H9 (cell line): ENCODE measurements around the gene PPP1R18. TPM values are rescaled to one million over a fixed set of nuclear protein-coding genes. Genes with fewer than 3 reads are reported as not detected.
A peak's percentile ranks its signal among the peaks of the same experiment; 100 is the strongest.

Experiments
- DNase-seq: peaks from one replicate; pipeline ENCODE4 v3.0.0-alpha.2; 2017
- H2AFZ ChIP-seq: one replicate; pipeline ENCODE4 v1.6.1; 2013; ENCODE audit warnings: mild to moderate bottlenecking, low read length, control low read depth, moderate library complexity
- H2AK5ac ChIP-seq: 2 replicates; pipeline ENCODE4 v1.6.1; 2013; ENCODE audit warnings: low read length, control low read depth, mixed read lengths; ENCODE audit not compliant: insufficient read length
- H2BK120ac ChIP-seq: one replicate; pipeline ENCODE4 v1.6.1; 2013; ENCODE audit warnings: low read depth, mild to moderate bottlenecking, low read length, control low read depth, inconsistent platforms; ENCODE audit not compliant: poor library complexity, severe bottlenecking
- H2BK12ac ChIP-seq: 2 replicates; pipeline ENCODE4 v1.6.1; 2013; ENCODE audit warnings: low read length, control low read depth, mixed read lengths, low read depth; ENCODE audit not compliant: insufficient read length
- H2BK15ac ChIP-seq: 2 replicates; pipeline ENCODE4 v1.6.1; 2013; ENCODE audit warnings: low read depth, low read length, control low read depth
- H2BK20ac ChIP-seq: one replicate; pipeline ENCODE4 v1.6.1; 2013; ENCODE audit warnings: low read depth, mild to moderate bottlenecking, low read length, control low read depth, inconsistent platforms; ENCODE audit not compliant: poor library complexity, severe bottlenecking
- H2BK5ac ChIP-seq: 2 replicates; pipeline ENCODE4 v1.6.1; 2013; ENCODE audit warnings: low read length, control low read depth, mixed read lengths; ENCODE audit not compliant: insufficient read length
- H3K14ac ChIP-seq: 2 replicates; pipeline ENCODE4 v1.6.1; 2013; ENCODE audit warnings: low read length, control low read depth; ENCODE audit not compliant: insufficient read depth
- H3K18ac ChIP-seq: 2 replicates; pipeline ENCODE4 v1.6.1; 2013; ENCODE audit warnings: low read depth, mild to moderate bottlenecking, mixed read lengths, low read length, control low read depth; ENCODE audit not compliant: insufficient read length
- H3K23ac ChIP-seq: 2 replicates; pipeline ENCODE4 v1.6.1; 2013; ENCODE audit warnings: low read length, control low read depth, mixed read lengths, low read depth; ENCODE audit not compliant: insufficient read length
- H3K23me2 ChIP-seq: 2 replicates; pipeline ENCODE4 v1.6.1; 2013; ENCODE audit warnings: low read depth, mild to moderate bottlenecking, mixed read lengths, low read length, control low read depth; ENCODE audit not compliant: insufficient read length, poor library complexity, severe bottlenecking
- H3K27ac ChIP-seq: 2 replicates; pipeline ENCODE4 v1.5.1; 2013; ENCODE audit warnings: low read length, control low read depth, mixed read lengths, low read depth; ENCODE audit not compliant: insufficient read length
- H3K27me3 ChIP-seq: 2 replicates; pipeline ENCODE4 v1.6.1; 2013; ENCODE audit warnings: low read length, control low read depth, inconsistent platforms; ENCODE audit not compliant: insufficient read depth
- H3K4ac ChIP-seq: 2 replicates; pipeline ENCODE4 v1.6.1; 2013; ENCODE audit warnings: low read depth, mild to moderate bottlenecking, control low read depth, inconsistent platforms, low read length, moderate library complexity
- H3K4me1 ChIP-seq: 2 replicates; pipeline ENCODE4 v1.6.1; 2013; ENCODE audit warnings: low read length, control low read depth, inconsistent platforms; ENCODE audit not compliant: insufficient read depth
- H3K4me2 ChIP-seq: 2 replicates; pipeline ENCODE4 v1.6.1; 2013; ENCODE audit warnings: low read length, control low read depth, mixed read lengths; ENCODE audit not compliant: insufficient read length, insufficient read depth
- H3K56ac ChIP-seq: 2 replicates; pipeline ENCODE4 v1.6.1; 2013; ENCODE audit warnings: low read depth, mild to moderate bottlenecking, mixed read lengths, low read length, control low read depth; ENCODE audit not compliant: insufficient read length
- H3K79me1 ChIP-seq: 2 replicates; pipeline ENCODE4 v1.6.1; 2013; ENCODE audit warnings: low read depth, mild to moderate bottlenecking, moderate library complexity, low read length, control low read depth, inconsistent platforms; ENCODE audit not compliant: insufficient read depth, poor library complexity, severe bottlenecking
- H3K79me2 ChIP-seq: 2 replicates; pipeline ENCODE4 v1.6.1; 2013; ENCODE audit warnings: low read length, control low read depth, inconsistent platforms; ENCODE audit not compliant: insufficient read depth
- H3K9ac ChIP-seq: 2 replicates; pipeline ENCODE4 v1.6.1; 2013; ENCODE audit warnings: low read length, control low read depth, mixed read lengths; ENCODE audit not compliant: insufficient read length; ENCODE audit errors: extremely low read depth
- H3K9me3 ChIP-seq: one replicate; pipeline ENCODE4 v1.6.1; 2013; ENCODE audit warnings: low read depth, low read length, inconsistent platforms; ENCODE audit not compliant: control insufficient read depth
- H3T11ph ChIP-seq: one replicate; pipeline ENCODE4 v1.6.1; 2013; ENCODE audit warnings: mild to moderate bottlenecking, low read length, control low read depth, inconsistent platforms
- H4K20me1 ChIP-seq: one replicate; pipeline ENCODE4 v1.6.1; 2013; ENCODE audit not compliant: control insufficient read depth, insufficient read length, insufficient read depth
- H4K5ac ChIP-seq: 2 replicates; pipeline ENCODE4 v1.6.1; 2013; ENCODE audit warnings: low read depth, mild to moderate bottlenecking, mixed read lengths, low read length, control low read depth; ENCODE audit not compliant: insufficient read length
- H4K8ac ChIP-seq: replicated peaks from 2 replicates; pipeline ENCODE4 v1.6.1; 2013; ENCODE audit warnings: low read length, control low read depth, mixed read lengths, low read depth; ENCODE audit not compliant: insufficient read length
- H4K91ac ChIP-seq: 2 replicates; pipeline ENCODE4 v1.6.1; 2013; ENCODE audit warnings: low read depth, mild to moderate bottlenecking, moderate library complexity, mixed read lengths, low read length, control low read depth; ENCODE audit not compliant: insufficient read length
- H3K27ac Mint-ChIP-seq, 3 experiments: 2 replicates in 2 of 3; 3 replicates in 1 of 3; pipeline ENCODE4 v1.8.0; 2020 to 2021; ENCODE audit warnings: mixed read lengths in 3 of 3, mild to moderate bottlenecking in 1 of 3, moderate library complexity in 1 of 3
- H3K27me3 Mint-ChIP-seq: 2 replicates; pipeline ENCODE4 v1.8.0; 2021; ENCODE audit warnings: low read depth, mild to moderate bottlenecking, moderate library complexity, mixed read lengths
- H3K36me3 Mint-ChIP-seq, 3 experiments: 2 replicates in 2 of 3; 3 replicates in 1 of 3; pipeline ENCODE4 v1.8.0; 2020 to 2021; ENCODE audit warnings: low read depth in 3 of 3, mixed read lengths in 3 of 3; ENCODE audit not compliant: insufficient read depth in 1 of 3
- H3K4me1 Mint-ChIP-seq, 2 experiments: 2 replicates each; pipeline ENCODE4 v1.8.0; 2020; ENCODE audit warnings: mixed read lengths in 2 of 2
- H3K4me3 Mint-ChIP-seq, 2 experiments: 2 replicates in 1 of 2; 3 replicates in 1 of 2; pipeline ENCODE4 v1.8.0; 2020 to 2021; ENCODE audit warnings: mild to moderate bottlenecking in 2 of 2, mixed read lengths in 2 of 2, moderate library complexity in 1 of 2
- H3K9me3 Mint-ChIP-seq, 2 experiments: 2 replicates in 1 of 2; 3 replicates in 1 of 2; pipeline ENCODE4 v1.8.0; 2020; ENCODE audit warnings: mild to moderate bottlenecking in 2 of 2, mixed read lengths in 2 of 2, moderate library complexity in 1 of 2
- CTCF ChIP-seq: fragments of 200-600 bp; sonication (generic); conservative IDR thresholded peaks from 3 replicates; pipeline ENCODE4 v1.8.0; 2021; ENCODE audit warnings: antibody characterized with exemption, mild to moderate bottlenecking
- WGBS: extraction: QIAGEN DNeasy Blood & Tissue Kit; methylation state at CpG from one replicate; pipeline ENCODE4 v1.1.7; 2013; ENCODE audit warnings: missing lambda C conversion rate, low lambda C conversion rate, mixed read lengths; ENCODE audit not compliant: insufficient read length; ENCODE audit errors: extremely low coverage; 5-methylcytosine and 5-hydroxymethylcytosine counted together
- total RNA-seq: library from RNA; stranded (reverse); gene quantifications from 2 replicates; pipeline ENCODE4 v1.2.1, GENCODE V29; 2021

The PPP1R18 gene
- total RNA-seq, 1 experiment from 2014 or later = 28.0 TPM

GRCh38 chr6:30726506-30727413 lies 40.3 kb upstream of the PPP1R18 start:
- Histone ChIP-seq H2AK5ac (no peak overlapping the region), H3K4me1 (no peaks in the 10 kb centered on the region), H3K56ac (no peak overlapping the region), H4K8ac (no peak overlapping the region), H2BK15ac (no peak overlapping the region), H2BK120ac (no peak overlapping the region), H3K79me1 (no peaks in the 10 kb centered on the region), H3K14ac (no peak overlapping the region), H4K91ac (no peak overlapping the region), H2BK12ac (no peak overlapping the region), H3K23me2 (peaks cover under 1% of the 10 kb centered on the region), H3K9me3 (no peaks in the 10 kb centered on the region), H3K9ac (no peak overlapping the region), H3T11ph (no peak overlapping the region), H3K79me2 (peaks cover 2% of the 10 kb centered on the region; the same call in 1 of the 2 replicates), H2AFZ (no peak overlapping the region), H3K27me3 (no peaks in the 10 kb centered on the region), H3K4me2 (no peak overlapping the region), H3K4ac (no peak overlapping the region), H4K5ac (no peak overlapping the region), H2BK5ac (no peak overlapping the region), H2BK20ac (no peak overlapping the region), H3K23ac (no peak overlapping the region), H4K20me1 (no peaks in the 10 kb centered on the region), H3K18ac (no peak overlapping the region), H3K27ac (no peak overlapping the region)
- Mint-ChIP-seq H3K27me3 (peaks cover 5% of the 10 kb centered on the region; the same call in 1 of the 2 replicates), H3K9me3 (no peaks in the 10 kb centered on the region), H3K36me3 (peaks cover 42 to 81% (median 57%) of the 10 kb centered on the region in 3 experiments), H3K27ac (peak overlapping the region in 1 of 3 experiments; percentile 74; a peak in 3 of 7 replicates), H3K4me3 (no peak overlapping the region), H3K4me1 (peaks cover 23 to 33% of the 10 kb centered on the region in 2 experiments)
- TF ChIP-seq CTCF = no peak
- no CpG with 5 or more reads among the region's 11 CpGs for WGBS
- DNase-seq = no peak
